HG02943 (cell line): ENCODE measurements around the gene TIMP1.

ENCODE experiments used
- ATAC-seq: cut with Tn5 transposase; IDR thresholded peaks from one replicate; pipeline ENCODE4 v1.9.1; 2021; ENCODE audit warnings: mild to moderate bottlenecking, low read depth, moderate library complexity; ENCODE audit not compliant: unreplicated experiment

Gene TIMP1

DNA sequence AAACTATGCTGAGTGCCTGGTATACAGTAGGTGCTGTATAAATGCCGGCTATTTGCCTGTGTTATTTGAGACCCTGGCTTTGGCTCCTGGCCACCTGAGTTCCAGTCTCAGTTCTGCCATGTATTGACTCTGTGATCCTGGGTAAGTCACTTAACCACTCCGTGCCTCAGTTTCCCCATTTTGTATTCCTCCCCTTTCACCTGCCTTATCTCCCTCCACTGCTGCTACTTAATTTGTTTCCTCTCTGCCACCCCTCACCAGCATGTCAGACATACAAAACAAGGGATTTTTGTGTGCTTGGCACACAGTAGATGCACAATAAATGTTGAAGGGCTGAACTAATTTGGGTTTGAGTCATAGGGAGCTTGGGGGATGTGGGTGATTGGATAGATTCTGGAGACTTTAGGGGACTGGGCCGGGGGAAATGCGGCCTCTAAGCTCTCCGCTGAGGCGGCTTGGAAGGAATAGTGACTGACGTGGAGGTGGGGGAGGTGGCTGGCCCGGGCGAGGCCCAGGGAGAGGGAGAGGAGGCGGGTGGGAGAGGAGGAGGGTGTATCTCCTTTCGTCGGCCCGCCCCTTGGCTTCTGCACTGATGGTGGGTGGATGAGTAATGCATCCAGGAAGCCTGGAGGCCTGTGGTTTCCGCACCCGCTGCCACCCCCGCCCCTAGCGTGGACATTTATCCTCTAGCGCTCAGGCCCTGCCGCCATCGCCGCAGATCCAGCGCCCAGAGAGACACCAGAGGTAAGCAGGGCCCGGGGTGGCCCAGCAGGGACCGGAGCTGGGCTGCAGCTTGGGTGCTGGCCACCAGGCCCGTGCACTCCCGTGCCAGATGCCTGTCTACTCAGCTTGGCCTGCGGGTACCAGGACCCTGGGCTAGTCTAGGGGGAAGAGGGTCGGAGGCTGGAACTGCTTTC is at the start of gene TIMP1:
Gene TIMP1, plus strand, starts transcription at position 706 of the 917 bp plus-strand sequence. CDS start 980 bp downstream, outside the sequence.
- ATAC-seq: peak; percentile 78

DNA sequence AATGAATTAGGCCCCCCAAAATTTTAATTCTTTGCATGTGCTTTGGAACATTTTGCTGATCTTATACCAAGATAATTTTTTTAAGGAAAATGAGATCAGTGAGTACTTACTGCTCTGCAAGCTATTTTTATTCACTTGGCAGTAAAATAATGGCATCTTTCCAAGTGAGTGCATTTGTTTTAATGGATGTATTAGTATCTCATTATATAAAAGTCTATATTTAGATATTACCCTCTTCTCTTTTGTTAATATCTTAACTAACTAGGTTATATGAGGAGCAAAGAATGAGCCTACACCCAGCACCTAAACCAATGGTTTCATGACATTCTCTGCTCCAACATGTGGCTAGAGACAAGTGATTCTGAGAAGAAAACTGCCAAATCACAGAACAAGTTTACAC is 42.4 kb upstream of the TIMP1 start:
- ATAC-seq: no peak

DNA sequence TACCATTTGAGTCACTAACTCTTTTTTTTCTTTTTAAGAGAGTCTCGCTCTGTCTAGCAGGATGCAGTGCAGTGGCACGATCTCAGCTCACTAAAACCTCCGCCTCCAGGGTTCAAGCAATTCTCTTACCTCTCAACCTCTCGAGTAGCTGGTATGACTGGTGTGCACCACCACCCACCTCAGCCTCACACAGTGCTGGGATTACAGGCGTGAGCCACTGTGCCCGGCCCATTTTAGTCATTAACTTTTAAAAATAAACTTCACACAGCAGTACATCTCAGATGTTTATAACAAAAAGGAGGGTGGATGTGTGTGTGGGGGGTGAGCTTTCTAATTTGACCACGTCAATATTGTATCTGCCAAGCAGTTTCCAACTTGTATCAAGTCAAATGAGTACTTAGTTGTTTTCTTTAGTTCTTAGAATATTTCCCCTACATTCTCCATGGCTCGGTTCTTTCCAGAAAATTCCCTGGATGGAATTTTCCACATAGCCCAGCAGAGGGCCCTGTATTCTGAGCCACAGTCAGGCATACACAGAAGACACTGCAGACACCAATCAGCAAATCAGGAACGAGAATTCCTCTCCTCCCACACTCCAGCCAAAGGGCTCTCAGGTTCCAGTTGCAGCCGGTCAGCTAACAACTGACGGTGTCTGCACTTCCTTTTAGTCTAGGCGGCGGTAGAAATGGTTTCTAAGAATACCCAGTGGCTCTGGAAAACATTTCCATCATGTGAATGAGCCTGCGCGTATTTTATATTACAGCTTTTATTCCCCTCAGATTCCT is 41.3 kb upstream of the TIMP1 start:
- ATAC-seq: no peak

DNA sequence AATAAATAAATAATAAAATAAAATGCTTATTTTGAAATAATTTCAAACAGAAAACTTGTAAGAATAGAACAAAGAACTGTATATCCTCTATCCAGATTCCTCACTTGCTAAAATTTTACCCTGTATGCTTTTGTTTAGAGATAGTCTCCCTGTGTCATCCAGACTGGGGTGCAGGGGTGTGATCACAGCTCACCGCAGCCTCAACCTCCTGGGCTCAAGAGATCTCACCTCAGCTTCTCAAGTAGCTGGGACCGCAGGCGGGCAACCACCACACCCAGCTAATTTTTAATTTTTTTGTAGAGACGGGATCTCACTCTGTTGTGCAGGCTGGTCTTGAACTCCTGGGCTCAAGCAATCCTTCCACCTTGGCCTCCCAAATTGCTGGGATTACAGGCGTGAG is 38.7 kb upstream of the TIMP1 start:
- ATAC-seq: no peak

DNA sequence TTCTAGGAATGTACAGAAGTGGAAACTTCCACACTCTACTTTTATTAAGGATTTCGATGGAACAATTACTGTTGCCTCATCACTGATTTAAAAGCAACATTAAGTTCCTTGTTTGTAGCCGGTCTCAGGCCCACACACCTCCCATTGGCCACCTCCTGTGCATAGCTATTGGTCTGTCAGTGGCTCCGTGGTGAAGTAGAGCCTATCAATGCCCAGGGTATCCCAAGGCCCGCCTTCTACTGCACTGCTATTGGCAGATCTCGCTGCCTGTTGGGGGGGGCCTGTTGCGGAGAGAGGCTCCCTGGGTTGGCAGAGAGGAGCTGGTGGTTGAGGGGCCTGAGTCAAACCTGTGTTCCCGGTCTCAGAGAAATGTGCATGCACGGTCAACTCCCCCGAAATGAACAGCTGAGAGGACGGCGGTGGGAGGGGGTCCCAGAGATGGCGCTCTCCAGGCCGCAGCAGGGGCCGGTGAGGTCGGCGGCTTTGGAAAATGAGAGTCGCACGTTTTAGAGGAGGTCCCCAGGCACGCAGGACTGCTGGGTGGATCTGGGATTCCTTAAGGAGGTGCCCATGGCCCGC is 26.1 kb upstream of the TIMP1 start:
- ATAC-seq: peak; percentile 89

DNA sequence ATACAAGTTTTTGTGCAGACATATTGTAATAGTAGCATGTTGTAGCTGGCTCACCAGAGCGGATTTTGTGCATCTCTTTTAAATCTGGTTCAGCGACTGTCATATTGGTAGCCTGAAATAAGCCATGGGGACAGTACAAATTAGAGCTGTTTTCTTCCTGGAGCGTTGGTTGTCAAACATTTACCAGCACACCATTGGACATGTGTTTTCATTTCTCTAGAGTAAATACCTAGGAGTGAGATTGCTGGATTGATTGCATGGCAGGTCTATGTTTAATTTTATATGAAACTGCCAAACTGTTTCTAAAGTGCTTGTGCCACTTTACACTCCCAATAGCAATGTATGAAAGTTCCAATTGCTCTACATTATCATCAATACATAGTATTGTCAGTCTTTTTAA is 23.8 kb upstream of the TIMP1 start:
- no peak for ATAC-seq

DNA sequence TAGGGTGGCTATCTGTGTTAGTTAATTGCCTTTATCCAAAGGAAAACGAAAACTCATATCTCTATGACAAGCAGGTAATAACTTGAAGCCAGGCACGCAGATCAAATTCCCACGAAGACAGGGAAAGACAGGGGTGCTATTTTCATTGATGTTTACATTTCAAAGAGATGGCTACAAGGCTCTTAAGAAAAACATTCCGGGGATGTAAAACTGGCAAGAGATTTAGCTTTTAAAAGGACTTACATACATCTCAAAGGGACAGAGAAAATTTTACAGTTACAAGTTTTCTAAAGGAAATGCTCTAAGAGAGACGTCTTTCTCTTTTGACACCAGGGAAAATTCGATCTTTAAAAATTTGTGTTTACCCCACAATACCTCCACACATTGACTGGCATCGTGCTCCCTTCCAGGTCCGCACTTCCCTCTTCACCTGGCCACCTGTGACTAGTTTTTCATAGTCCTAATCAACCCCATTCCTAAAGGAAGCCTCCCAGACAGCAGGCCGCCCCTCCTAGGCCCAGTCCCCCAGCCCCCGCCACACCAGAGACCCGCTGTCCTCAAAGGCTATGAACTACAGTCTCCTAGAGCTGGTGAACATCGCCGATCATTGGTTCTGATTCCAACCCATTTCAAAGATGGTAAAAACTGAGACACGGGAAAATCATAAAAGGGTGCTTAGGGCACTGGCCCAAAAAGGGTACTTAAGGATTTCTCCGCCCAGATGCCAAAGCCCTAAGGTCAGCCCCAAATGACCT is 21.9 kb upstream of the TIMP1 start:
- ATAC-seq: no peak

DNA sequence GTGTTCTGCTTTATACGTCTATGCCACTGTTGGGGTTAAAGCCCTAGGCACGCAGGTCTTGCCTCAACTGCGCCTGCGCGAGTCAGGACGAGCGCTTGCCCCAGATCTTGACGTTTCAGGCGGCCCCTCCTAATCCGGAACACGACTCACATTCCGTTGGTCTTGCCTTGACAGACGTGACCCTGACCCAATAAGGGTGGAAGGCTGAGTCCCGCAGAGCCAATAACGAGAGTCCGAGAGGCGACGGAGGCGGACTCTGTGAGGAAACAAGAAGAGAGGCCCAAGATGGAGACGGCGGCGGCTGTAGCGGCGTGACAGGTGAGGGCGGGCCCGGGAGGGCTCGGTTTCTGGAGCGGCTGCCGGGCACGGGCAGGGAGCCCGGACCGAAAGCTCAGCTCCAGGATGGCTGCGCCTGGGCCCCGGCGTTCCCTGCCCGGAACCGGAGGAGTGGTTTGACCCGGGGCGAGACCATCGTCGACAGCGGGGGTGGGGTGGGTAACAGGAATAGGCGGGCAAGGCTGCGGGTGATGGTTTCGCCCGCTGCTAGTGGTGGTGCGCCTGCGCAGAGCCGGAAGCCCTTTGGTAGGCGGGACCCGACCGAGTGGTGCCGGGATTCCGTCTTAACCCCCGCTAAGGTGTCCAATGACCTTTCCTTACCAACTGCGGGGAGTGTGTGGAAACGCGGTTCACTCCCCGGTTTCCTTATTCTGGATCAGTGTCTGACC is 21.1 kb upstream of the TIMP1 start, which contains the start of gene ARAF:
Gene ARAF, plus strand, starts transcription at position 272 of the 725 bp plus-strand sequence. CDS start 1,763 bp downstream, outside the sequence.
- ATAC-seq: peak; percentile 90

DNA sequence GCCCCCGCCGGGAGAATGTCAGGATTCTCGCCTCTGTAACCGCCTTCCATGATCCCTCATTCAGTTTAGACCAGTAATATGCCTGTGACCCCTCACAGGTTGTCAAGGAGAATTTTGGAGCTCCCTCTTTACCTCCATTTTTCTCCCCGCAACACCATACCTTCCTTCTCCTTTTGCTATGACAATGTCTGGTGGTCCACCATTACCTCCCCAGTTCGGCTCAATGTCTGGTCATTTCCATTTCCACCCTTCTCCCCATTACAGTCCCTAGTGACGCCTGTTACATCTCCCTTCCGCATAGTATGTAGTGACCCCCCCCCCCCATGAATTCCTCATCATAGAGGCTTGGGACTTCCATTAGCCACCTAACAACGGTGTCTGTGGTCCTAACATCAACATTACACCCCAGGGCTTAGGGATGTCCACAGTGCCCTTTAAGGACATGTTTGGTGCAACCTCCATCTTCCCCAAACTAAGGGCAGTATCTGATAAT is 20.5 kb upstream of the TIMP1 start:
- no peak for ATAC-seq

DNA sequence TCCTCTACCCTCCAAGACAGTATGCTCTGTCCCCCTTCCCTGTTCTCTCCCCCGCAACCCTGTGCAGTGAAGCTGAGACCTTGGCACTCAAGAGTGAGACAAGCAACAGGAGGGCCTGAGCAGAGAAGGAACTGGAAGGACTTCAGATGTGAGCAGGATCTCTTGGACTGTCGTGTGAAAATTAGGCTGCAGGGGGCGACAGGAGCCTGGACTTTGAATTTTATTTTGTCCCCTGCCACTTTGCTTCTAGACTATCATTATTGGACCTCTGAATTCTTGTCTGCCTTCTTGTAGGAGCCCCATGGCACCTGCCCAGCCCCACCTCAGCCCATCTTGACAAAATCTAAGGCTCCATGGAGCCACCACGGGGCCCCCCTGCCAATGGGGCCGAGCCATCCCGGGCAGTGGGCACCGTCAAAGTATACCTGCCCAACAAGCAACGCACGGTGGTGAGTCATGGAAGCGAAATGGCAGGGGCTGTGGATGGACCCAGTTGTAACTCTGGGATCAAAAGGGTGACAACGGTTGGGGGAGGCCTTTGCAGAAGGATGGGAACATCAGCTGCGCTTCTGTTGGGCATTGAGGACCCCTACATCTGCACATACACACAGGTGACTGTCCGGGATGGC is 19.5 kb upstream of the TIMP1 start:
- ATAC-seq: no peak

DNA sequence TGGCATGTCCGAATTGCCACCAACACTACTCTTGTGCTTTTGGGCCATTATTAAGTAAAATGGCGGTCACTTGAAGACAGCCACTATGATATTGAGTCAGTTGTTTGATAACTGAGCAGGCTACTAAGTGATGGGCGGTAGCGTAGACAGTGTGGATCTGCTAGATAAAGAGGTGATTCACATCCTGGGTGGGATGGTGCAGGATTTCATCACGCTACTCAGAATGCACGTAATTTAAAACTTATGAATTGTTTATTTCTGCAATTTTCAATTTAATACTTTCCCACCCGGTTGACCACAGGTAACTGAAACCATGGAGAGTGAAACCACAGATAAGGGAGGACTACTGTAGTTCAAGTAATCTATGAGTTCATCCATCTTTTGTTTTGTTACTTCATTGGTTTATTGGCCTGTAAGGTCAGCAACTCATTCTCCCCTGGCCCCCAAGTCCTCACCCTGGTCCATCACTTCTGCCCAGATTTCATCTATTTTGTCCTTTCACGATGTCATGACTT is 18.4 kb upstream of the TIMP1 start:
- ATAC-seq: no peak

DNA sequence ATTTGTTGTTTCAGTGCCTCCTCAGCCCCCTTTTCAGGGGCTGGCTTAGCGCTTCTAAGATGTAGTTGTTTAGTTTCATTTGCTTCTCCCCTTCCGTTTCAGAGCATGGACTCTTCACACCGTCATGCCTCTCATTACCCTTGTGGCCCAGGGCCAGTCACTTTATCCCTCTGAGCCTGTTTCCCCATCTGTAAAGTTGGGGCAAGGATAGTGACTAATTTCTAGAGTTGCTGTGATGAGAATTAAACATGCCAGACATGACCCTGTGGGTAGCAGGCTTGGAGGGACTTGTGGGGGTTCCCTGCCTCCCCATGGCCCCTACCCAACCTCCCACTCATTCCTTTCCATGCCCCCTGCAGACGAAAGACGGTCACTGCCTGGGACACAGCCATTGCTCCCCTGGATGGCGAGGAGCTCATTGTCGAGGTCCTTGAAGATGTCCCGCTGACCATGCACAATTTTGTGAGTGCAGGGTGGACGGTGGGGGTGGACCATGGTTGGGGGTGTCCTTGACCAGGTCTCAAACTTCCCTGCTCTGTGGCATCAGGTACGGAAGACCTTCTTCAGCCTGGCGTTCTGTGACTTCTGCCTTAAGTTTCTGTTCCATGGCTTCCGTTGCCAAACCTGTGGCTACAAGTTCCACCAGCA is 17.7 kb upstream of the TIMP1 start:
- no peak for ATAC-seq

DNA sequence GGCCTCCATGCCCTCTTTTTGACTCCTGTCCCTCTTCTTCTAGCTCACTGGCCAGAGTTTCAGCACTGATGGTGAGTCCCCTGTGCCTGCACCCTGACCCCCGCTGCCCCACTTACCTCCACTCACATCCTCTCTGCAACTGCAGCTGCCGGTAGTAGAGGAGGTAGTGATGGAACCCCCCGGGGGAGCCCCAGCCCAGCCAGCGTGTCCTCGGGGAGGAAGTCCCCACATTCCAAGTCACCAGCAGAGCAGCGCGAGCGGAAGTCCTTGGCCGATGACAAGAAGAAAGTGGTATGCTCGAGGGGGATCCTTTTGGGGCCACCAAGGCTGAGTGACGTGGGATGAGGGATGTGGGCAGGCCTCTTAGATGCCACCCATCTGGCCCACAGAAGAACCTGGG is 15.4 kb upstream of the TIMP1 start:
- no peak for ATAC-seq

DNA sequence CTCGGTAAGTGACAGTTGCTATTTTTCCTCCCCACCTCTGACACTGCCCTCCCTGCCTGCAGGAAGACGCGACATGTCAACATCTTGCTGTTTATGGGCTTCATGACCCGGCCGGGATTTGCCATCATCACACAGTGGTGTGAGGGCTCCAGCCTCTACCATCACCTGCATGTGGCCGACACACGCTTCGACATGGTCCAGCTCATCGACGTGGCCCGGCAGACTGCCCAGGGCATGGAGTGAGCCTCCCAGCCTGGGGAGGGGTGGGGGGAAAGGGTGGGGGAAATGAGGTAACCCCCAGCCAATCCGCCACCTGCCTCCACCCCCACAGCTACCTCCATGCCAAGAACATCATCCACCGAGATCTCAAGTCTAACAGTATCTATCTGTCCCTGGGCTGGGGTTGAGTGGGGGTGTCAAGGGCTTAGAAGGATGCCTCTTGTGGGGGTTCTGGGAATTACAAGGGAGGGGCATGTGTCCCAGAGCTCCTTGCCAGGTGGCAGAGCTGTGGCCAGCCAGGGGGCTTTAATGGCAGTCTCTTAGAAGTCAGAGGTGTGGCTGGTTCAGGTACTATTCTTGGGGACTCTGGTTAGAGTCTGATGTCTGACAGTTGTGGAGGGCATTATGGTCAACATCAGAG is 13.5 kb upstream of the TIMP1 start:
- no peak for ATAC-seq

DNA sequence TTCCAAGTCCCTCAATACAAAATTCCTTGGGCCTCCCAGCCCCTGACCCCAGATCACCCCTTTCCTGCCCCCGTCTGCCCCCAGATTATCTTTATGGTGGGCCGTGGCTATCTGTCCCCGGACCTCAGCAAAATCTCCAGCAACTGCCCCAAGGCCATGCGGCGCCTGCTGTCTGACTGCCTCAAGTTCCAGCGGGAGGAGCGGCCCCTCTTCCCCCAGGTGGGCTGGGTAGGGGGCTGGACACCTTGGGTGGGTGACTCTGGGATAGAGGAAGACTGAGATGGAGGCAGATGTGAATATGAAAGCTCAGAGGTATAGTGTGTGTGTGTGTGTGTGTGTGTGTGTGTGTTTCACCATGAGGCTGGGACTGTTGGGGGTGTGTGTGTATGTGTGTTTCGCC is 11.4 kb upstream of the TIMP1 start:
- no peak for ATAC-seq

DNA sequence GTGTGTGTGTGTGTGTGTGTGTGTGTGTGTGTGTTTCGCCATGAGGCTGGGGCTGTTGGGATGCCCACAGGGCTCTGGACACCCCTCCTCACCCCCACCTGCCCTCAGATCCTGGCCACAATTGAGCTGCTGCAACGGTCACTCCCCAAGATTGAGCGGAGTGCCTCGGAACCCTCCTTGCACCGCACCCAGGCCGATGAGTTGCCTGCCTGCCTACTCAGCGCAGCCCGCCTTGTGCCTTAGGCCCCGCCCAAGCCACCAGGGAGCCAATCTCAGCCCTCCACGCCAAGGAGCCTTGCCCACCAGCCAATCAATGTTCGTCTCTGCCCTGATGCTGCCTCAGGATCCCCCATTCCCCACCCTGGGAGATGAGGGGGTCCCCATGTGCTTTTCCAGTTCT is 11.0 kb upstream of the TIMP1 start:
- no peak for ATAC-seq

DNA sequence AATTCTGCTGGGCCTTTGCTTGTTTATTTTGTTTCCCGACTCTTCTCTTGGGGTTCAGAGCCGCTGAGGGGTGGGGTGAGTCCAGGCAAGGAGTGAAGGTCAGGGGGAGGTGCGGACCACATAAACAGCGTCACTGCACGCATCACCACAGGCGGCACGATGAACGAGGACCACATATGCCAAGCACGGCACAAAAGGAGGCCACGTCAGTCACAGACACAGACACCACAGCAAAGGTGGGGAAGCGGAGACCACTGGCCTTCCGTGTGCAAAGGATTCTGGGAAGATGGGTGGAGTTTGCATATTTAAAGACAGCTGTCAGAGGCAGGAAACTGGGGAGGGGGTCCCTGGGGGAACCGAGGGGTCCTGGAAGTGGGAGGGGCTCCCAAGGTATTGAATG is 10.3 kb upstream of the TIMP1 start:
- no peak for ATAC-seq

DNA sequence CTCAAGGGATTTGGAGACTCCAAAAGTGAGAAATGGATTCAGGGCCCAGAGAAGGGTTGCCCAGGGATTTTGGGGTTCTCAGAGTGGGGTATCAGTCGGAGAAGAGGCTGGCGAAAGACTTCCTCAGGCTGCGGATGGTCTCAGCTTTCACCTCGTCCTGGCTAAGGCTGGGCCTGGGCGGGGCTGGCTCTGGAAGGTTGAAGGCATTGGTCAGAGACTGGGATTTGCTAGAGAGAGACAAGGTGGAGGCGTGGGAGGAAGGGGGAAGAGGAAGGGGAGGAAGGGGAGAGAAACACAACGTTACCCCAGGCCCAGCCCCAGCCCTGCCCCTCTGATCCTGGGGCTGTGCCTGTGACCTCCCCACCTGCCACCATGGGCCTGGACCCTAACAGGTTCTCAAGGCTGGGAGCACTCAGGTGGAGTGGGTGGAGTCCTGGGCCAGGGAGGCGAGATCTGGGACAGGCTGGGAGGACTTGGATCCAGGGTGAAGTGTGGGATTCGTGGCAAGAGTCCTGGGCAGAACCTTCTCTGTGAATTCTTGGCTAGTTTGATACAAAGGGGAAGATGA is 9.4 kb upstream of the TIMP1 start:
- no peak for ATAC-seq
